ENCODE results near the gene TOX4.
A peak's percentile ranks its signal among the peaks of the same experiment; 100 is the strongest.

Gene TOX4

GRCh38 chr14:21503376-21503775 lies 26.4 kb downstream of the TOX4 start:
- no peak for DNase-seq

GRCh38 chr14:21505012-21505553 lies 28.1 kb downstream of the TOX4 start:
- peak; percentile 8 for DNase-seq

GRCh38 chr14:21506557-21506956 lies 29.6 kb downstream of the TOX4 start:
- no peak for DNase-seq

GRCh38 chr14:21509432-21510143 lies 32.6 kb downstream of the TOX4 start:
- no peak for DNase-seq

DNA sequence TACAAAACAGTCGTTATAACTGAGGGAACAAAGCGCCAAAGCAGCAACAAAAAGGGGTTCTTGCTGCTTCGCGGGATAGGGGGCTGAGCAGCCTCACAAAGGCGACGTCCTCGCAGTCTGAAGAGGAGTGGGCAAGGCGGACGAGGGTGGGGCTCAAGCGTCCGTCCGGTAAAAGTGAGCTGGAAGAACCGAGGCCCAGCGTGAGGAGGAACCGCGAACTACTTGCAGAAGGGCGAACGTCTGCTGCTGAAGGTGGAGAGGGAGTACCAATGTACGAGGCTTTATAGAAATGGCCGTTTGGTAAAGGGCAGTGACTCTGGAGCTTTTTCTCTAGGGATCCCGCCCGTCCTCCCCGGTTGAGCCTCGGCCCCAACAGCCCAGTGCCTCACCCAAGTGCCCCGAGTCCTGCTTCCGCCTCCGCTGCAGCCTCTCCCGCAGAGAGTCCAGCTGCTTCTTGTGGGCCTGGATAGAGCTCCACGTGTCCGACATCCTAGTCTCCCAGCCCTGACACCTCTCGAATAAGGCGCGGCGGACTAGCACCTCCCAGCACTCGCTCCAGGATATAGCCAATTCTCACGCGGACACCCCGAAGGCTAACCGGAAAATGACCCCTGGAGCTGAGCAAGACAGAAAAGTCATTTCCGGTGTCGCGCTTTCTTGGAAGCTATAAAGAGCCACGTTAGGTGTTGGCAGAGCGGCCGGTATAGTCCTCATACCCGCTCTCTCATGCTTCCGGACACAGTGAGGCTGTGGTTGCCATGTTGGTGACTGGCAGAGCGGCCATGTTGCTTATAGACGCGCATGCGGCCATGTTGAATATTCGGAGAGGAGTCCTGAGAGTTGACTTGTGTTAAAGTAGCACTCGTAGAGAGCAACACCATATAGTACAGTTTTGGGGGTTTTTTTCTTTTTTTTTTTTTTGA lies 34.0 kb downstream of the TOX4 start, which contains the start of gene METTL3:
TSS of gene METTL3 (minus strand) at position 606 of the 923 bp plus-strand sequence. CDS start at position 489, 117 bp downstream.
- peak; percentile 95 for DNase-seq

GRCh38 chr14:21514341-21514740 lies 37.3 kb downstream of the TOX4 start:
- no peak for DNase-seq

GRCh38 chr14:21518725-21519124 lies 41.7 kb downstream of the TOX4 start:
- DNase-seq = no peak

- DNase-seq = no peak
Measured at GRCh38 chr14:21520767-21521166, 43.8 kb downstream of the TOX4 start.

GRCh38 chr14:21521501-21521900 lies 44.5 kb downstream of the TOX4 start:
- DNase-seq = no peak

GRCh38 chr14:21523203-21523602 lies 46.2 kb downstream of the TOX4 start:
- DNase-seq = no peak

DNA sequence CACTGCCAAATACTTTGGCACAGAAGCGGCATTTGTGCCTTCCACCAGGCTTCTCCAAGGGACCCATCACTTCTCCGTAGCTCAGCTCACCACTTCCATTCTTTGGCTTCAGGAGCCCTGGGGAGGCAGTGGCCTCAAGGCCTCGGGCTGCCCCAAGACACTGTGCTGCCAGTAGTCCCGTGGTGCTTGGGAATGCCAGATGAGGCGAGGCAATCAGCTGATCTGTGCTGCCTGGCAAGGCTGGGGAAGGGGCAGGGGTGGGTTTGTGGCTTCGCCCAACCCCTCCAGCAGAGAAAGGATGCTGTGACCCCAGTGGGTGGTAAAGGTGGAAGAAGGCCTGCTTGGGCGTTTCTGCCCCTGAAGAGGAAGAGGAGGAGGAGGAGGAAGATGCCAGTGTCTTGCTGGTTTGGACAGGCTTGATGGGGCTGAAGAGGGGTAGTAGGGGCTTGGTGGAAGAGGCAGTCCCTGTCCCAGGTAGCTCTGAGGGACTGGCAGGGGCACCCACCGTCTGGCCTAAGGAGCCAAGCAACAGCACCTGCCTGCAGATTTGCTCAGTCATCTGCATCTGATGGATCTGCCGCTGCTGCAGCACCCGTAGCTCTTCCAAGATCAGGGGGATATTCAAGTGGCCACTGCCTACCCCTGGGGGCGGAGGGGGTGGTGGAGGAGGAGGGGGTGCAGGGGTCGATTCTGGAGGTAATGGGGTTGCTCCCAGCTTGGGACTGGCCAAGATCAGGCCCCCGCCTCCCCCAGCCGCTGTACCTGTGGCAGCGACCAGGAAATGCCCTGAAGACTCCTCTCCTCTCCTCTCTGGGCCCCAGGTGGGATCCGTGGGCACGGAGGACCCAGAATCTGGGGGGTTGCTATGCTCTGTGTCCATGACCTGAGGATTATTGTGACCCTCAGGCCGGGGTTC lies 47.8 kb downstream of the TOX4 start:
- no peak for DNase-seq

GRCh38 chr14:21525571-21525961 lies 48.6 kb downstream of the TOX4 start:
- no peak for DNase-seq

DNA sequence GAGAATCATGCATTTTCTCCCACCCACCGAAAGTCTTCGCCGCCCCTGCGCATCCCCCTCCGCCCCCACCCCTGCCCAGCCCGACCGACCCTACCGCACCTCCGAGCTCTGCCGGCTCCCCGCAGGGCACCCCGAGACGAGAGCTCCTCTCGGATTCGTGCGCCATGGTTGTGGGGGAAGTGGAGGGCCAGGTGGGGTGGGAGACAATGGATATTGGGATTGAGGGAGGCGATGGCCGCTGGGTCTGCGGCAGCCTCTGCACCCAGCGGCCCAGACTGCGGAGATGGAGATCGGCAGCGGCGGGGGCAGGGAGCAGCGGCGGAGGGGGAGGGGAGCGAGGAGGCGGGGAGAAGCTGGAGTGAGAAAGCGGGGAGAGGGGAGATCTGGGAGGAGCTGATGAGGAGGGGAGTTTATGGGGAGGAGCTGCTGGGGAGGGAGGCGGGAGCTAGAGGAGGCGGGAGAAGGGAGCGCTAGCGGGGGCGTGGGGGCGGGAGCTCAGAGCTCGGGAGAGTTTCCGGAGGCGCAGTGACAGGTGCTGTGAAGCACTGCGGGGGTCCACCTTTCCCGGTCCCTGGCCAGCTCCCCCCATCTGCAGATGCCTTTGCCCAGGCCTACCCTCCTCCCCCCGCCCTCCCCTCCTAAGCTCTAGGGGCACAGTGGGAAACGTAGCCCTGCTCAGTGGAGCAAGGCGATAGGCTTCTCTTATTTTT lies 49.1 kb downstream of the TOX4 start, which contains the start of gene SALL2:
TSS of gene SALL2 (minus strand) at position 385 of the 710 bp plus-strand sequence. CDS start at position 166, 219 bp downstream.
- DNase-seq = no peak

- no peak for DNase-seq
Measured at GRCh38 chr14:21526672-21527317, 49.8 kb downstream of the TOX4 start.

GRCh38 chr14:21527318-21527679 lies 50.3 kb downstream of the TOX4 start:
- DNase-seq = no peak

- DNase-seq = no peak
Measured at GRCh38 chr14:21528381-21529348, 51.7 kb downstream of the TOX4 start.

GRCh38 chr14:21529515-21529914 lies 52.5 kb downstream of the TOX4 start:
- no peak for DNase-seq

GRCh38 chr14:21533294-21533693 lies 56.3 kb downstream of the TOX4 start:
- DNase-seq = no peak

GRCh38 chr14:21534576-21534975 lies 57.6 kb downstream of the TOX4 start:
- DNase-seq = no peak
